Lung (tissue), 12 donors: Measurements from ENCODE around the gene KCNK1. TPM values are rescaled to one million over a fixed set of nuclear protein-coding genes. Genes with fewer than 3 reads are reported as not detected.

Experiments
- ATAC-seq: fragments of 200-7000 bp; cut with Tn5 transposase; one replicate; pipeline ENCODE4 v1.9.1; 2020; ENCODE audit warnings: moderate number of reproducible peaks; ENCODE audit not compliant: insufficient read depth, low FRiP score
- DNase-seq, 3 donors: peaks; one replicate each; pipeline ENCODE4 v3.0.0-alpha.2; 2013 to 2017
- H3K27ac ChIP-seq, 2 donors: one replicate each; pipeline ENCODE4 v1.5.1; 2013; ENCODE audit warnings: mild to moderate bottlenecking in 2 of 2, moderate library complexity in 2 of 2, control low read depth in 1 of 2, inconsistent platforms in 1 of 2, low read depth in 1 of 2, low read length in 1 of 2
- H3K27me3 ChIP-seq, 3 donors: one replicate each; pipeline ENCODE4 v1.5.1; 2013; ENCODE audit warnings: low read length in 2 of 3; ENCODE audit not compliant: control insufficient read depth in 3 of 3, insufficient read depth in 3 of 3
- H3K36me3 ChIP-seq, 4 donors: one replicate each; pipeline ENCODE4 v1.5.1; 2013; ENCODE audit warnings: low read length in 4 of 4, mild to moderate bottlenecking in 1 of 4, moderate library complexity in 1 of 4; ENCODE audit not compliant: control insufficient read depth in 4 of 4, insufficient read depth in 4 of 4
- H3K4me1 ChIP-seq, 5 donors: one replicate each; pipeline ENCODE4 v1.5.1; 2013; ENCODE audit warnings: low read length in 5 of 5, mild to moderate bottlenecking in 2 of 5, moderate library complexity in 1 of 5; ENCODE audit not compliant: control insufficient read depth in 5 of 5, insufficient read depth in 5 of 5
- H3K4me3 ChIP-seq: one replicate; pipeline ENCODE4 v1.5.1; 2013; ENCODE audit warnings: mild to moderate bottlenecking, control low read depth, moderate library complexity
- H3K9ac ChIP-seq, 2 donors: one replicate each; pipeline ENCODE4 v1.5.1; 2013; ENCODE audit warnings: low read length in 2 of 2, control low read depth in 1 of 2; ENCODE audit not compliant: insufficient read depth in 1 of 2
- H3K9me3 ChIP-seq, 4 donors: one replicate each; pipeline ENCODE4 v1.5.1; 2013; ENCODE audit warnings: low read length in 3 of 4, mild to moderate bottlenecking in 1 of 4, moderate library complexity in 1 of 4; ENCODE audit not compliant: control insufficient read depth in 4 of 4, insufficient read depth in 3 of 4
- CTCF ChIP-seq: IDR thresholded peaks from 2 replicates; pipeline ENCODE4 v1.5.1; 2012; ENCODE audit warnings: mild to moderate bottlenecking; ENCODE audit errors: control extremely low read depth, extremely low read depth
- WGBS, 2 donors: extraction: QIAGEN DNeasy Blood & Tissue Kit; methylation state at CpG; one replicate each; pipeline ENCODE4 v1.1.7; 2013; 5-methylcytosine and 5-hydroxymethylcytosine counted together
- polyA plus RNA-seq, 2 donors: library from polyadenylated mRNA; stranded (reverse); fragments of 200-250 nt; gene quantifications; one replicate each; pipeline ENCODE4 v1.2.1, GENCODE V29; 2013
- total RNA-seq, 2 donors: library from RNA; depleted of rRNA in 1 of 2; stranded (reverse); fragments of >200 nt in 1 of 2; gene quantifications; one replicate each; pipeline ENCODE4 v1.2.1, GENCODE V29; 2014 to 2021
- donor health status: control.
- donor health status: control.
- donor health status: Bipolar disorder and iron deficiency.
- donor health status: healthy.
- donor health status: DM: yes; HTN: yes; CAD: no.

The KCNK1 gene
- total and polyA plus RNA-seq, 4 donors: 8.9 to 13.1 (median 11.2) TPM

- Histone ChIP-seq H3K27ac (no peak overlapping the region), H3K9ac (no peak overlapping the region), H3K4me3 (no peak overlapping the region), H3K4me1 (no peaks in the 10 kb centered on the region), H3K9me3 (no peaks in the 10 kb centered on the region), H3K36me3 (no peaks in the 10 kb centered on the region), H3K27me3 (no peaks in the 10 kb centered on the region)
- WGBS, 2 donors: 81 to 87% methylated on average over 11 of the region's 11 CpGs
- ATAC-seq (no peak), DNase-seq (no peak)
- TF ChIP-seq CTCF: no peak
Measured at GRCh38 chr1:233627376-233627775, 13.5 kb downstream of the KCNK1 start.

- 93 to 99% methylated on average over 4 of the region's 4 CpGs for WGBS, 2 donors
- no peak for TF ChIP-seq CTCF
Measured at GRCh38 chr1:233627823-233628222, 13.9 kb downstream of the KCNK1 start.

GRCh38 chr1:233629305-233629935 lies 15.5 kb downstream of the KCNK1 start:
- Histone ChIP-seq H3K4me1 (peaks cover 0 to 2% (median 0%) of the 10 kb centered on the region in 5 donors), H3K27ac (no peak overlapping the region), H3K9ac (no peak overlapping the region), H3K27me3 (no peaks in the 10 kb centered on the region), H3K9me3 (no peaks in the 10 kb centered on the region), H3K4me3 (no peak overlapping the region), H3K36me3 (no peaks in the 10 kb centered on the region)
- ATAC-seq (no peak), DNase-seq (no peak)
- no peak for TF ChIP-seq CTCF
- WGBS, 2 donors: 91 to 93% methylated on average over 19 of the region's 19 CpGs

More at GRCh38 chr1:233627823-233628222, 13.9 kb downstream of the KCNK1 start:
- Histone ChIP-seq H3K27ac (no peak overlapping the region), H3K4me3 (no peak overlapping the region), H3K9ac (no peak overlapping the region), H3K36me3 (no peaks in the 10 kb centered on the region), H3K27me3 (no peaks in the 10 kb centered on the region), H3K9me3 (no peaks in the 10 kb centered on the region), H3K4me1 (no peaks in the 10 kb centered on the region)
- DNase-seq (no peak), ATAC-seq (no peak)

- DNase-seq: no peak
- no peak overlapping the region for H3K27ac ChIP-seq
- no peak overlapping the region for H3K9ac ChIP-seq
- no peak for ATAC-seq
- H3K9me3 ChIP-seq: no peaks in the 10 kb centered on the region
- TF ChIP-seq CTCF: no peak
- H3K4me3 ChIP-seq: no peak overlapping the region
- no peaks in the 10 kb centered on the region for H3K27me3 ChIP-seq
- H3K36me3 ChIP-seq: no peaks in the 10 kb centered on the region
- WGBS, 2 donors: 69 to 80% methylated on average over 6 of the region's 6 CpGs
- peaks cover 0 to 6% (median 0%) of the 10 kb centered on the region in 5 donors for H3K4me1 ChIP-seq
Measured at GRCh38 chr1:233631810-233632405, 18.0 kb downstream of the KCNK1 start.
